Hepatocyte (in vitro differentiated cells): ENCODE results near the gene ZMIZ1.

Source experiments
- EZH2 ChIP-seq: fragments of 200-600 bp; sonication (generic); IDR thresholded peaks from 2 replicates; pipeline ENCODE4 v1.6.1; 2016; ENCODE audit warnings: antibody characterized with exemption, mild to moderate bottlenecking, borderline replicate concordance
- EZH2phosphoT487 ChIP-seq: fragments of 200-600 bp; sonication (generic); IDR thresholded peaks from one replicate; pipeline ENCODE4 v1.6.1; 2018; ENCODE audit warnings: antibody characterized with exemption, mild to moderate bottlenecking, low read depth, moderate library complexity; ENCODE audit not compliant: unreplicated experiment, severe bottlenecking
- TF ChIP-seq, protein P1 (sequence below): fragments of 200-600 bp; sonication (generic); IDR thresholded peaks from 2 replicates; pipeline ENCODE4 v1.5.1; 2016; ENCODE audit warnings: antibody characterized with exemption, mild to moderate bottlenecking; ENCODE audit not compliant: poor library complexity

DNA sequence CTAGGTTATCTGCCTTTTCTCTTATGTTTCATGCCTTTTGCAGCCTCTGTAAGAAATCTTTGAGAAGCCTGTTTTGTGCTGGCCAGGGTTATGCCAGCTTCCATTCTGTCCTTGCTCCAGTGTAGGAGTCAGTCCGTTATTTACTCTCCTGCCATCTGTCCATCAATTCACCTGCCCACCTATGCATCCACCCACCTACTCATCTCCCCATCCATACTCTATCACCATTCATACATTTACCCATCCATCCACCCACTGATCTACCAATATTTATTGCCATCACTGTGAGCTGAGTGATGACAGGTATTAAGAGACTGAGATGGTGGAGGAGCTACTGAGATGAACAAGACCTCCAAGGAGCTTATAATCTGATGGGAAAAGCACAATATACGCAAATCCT, 265.8 kb downstream of the ZMIZ1 start:
- TF ChIP-seq EZH2 (no peak), EZH2phosphoT487 (no peak)
- TF ChIP-seq, protein P1, sequence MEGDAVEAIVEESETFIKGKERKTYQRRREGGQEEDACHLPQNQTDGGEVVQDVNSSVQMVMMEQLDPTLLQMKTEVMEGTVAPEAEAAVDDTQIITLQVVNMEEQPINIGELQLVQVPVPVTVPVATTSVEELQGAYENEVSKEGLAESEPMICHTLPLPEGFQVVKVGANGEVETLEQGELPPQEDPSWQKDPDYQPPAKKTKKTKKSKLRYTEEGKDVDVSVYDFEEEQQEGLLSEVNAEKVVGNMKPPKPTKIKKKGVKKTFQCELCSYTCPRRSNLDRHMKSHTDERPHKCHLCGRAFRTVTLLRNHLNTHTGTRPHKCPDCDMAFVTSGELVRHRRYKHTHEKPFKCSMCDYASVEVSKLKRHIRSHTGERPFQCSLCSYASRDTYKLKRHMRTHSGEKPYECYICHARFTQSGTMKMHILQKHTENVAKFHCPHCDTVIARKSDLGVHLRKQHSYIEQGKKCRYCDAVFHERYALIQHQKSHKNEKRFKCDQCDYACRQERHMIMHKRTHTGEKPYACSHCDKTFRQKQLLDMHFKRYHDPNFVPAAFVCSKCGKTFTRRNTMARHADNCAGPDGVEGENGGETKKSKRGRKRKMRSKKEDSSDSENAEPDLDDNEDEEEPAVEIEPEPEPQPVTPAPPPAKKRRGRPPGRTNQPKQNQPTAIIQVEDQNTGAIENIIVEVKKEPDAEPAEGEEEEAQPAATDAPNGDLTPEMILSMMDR, result no peak
